ENCODE measurements around the gene COLGALT1.

COLGALT1 gene

DNA sequence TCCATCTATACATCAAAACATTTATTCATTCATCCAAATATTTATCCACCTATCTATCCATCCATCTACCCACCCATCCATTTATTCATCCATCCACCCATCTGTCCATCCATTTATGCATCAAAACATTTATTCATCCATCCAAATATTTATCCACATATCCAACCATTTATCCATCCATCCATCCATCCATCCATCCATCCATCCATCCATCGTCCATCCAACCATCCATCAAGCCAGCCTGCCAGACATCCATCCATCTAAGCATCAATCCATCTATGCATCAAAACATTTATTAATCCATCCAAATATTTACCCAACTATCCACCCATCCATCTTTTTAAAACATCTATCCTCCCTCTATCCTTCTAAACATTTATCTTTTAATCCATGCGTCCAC is 70.5 kb downstream of the COLGALT1 start:
- DNase-seq = no peak

DNA sequence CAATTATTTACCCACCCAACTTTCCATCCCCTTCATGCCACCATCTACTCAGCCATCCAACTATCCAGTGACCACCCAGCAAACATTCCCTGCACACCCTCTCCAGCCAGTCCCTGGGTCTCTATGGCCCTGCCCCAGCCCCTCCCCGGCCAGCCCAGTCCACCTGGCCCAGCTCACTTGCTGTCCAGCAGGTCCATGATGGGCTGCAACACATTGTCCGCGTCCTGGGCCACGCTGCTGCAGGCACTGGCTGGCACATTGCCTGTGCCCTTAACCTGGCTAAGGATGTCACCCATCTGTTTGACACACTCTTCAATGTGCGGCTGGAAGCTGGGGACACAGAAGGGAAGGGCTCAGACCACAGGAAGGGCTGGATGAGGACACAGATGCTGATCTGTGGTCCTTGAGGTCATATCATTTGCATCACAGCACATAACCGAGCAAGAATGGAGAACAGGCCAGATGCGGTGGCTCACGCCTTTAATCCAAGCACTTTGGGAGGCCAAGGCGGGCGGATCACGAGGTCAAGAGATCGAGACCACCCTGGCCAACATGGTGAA is 71.1 kb downstream of the COLGALT1 start:
- no peak for DNase-seq

DNA sequence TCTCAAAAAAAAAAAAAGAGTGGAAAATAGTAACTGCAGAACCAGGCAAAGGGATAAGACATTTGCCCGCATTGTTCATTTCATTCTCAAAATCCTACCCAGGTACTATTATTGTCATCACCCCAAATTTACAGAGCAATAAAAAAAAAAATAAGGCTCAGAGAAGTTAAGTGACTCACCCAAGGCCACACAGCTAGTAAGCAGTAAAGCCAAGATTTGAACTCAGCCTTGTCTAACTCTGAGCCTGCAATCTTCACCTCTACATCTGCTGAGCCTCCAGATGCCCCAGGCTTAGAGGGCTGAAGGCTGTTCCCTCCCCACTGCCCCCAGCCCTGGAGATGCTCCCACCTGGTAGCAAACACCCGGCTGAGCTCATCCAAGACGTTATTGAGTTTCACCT is 71.7 kb downstream of the COLGALT1 start:
- no peak for DNase-seq

DNA sequence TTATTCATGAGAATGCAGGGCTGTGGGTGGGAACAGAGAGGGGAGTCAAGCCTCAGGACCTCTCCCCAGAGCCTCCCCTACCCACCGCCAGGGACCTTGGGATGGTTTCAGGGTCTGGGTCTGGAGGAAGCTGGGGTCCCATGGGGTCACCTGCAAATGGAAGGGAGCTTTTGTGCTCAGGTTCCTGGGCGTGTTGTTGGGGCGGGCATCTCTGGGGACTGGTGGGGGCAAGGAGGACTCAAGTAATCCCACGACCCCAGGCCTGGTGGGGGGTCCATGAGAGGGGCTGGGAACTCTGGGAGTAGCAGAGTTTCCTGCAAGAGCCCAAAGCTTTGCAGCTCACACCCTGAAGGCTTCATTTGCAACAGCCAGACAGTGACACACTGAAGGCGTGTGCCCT is 72.5 kb downstream of the COLGALT1 start:
- DNase-seq = no peak

DNA sequence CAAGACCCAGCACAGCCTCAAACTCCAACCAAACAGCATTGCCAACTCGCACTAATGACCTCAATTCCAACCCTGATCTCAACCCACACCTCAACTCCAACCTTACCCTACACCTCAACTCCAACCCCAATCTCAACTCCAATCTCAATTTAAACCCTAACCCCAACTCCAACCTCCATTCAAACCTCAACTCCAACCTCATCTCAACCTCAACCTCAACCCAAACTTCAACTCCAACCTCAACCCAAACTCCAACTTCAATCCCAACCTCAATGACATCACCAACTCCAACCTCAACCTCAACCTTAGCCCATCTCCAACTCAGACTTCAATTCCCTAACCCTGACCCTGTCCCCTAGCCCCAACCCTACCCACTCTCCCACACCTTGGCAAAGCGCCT is 74.3 kb downstream of the COLGALT1 start:
- DNase-seq = no peak

DNA sequence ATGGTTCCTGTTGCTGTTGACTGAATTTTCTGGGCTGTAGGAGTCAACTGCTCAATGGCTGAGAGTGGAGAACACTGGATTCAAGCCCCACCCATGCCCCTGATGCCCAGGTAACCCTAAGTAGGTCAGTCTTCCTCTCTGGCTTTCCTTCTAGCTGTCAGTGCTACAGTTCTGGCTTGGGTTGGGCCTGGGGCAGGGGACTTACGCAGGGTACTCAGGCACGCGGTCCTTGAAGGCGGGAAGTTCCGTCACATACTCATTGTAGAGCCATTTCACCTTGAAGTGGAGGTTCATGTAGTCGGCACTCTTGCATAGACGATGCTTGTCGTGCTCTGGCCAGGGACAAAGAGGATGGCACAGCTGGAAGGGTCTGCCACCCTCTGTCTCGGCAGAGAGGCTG is 77.1 kb downstream of the COLGALT1 start:
- DNase-seq = no peak
